Measurements from ENCODE around the gene PDE2A. TPM values are rescaled to one million over a fixed set of nuclear protein-coding genes. Genes with fewer than 3 reads are reported as not detected.

The PDE2A gene
- total and polyA plus RNA-seq, 10 of the 15 experiments (the other 5 are each of a cell fraction or from before 2014, with no cell fraction given): 0.06 to 0.15 (median 0.11) TPM; not detected in 6

DNA sequence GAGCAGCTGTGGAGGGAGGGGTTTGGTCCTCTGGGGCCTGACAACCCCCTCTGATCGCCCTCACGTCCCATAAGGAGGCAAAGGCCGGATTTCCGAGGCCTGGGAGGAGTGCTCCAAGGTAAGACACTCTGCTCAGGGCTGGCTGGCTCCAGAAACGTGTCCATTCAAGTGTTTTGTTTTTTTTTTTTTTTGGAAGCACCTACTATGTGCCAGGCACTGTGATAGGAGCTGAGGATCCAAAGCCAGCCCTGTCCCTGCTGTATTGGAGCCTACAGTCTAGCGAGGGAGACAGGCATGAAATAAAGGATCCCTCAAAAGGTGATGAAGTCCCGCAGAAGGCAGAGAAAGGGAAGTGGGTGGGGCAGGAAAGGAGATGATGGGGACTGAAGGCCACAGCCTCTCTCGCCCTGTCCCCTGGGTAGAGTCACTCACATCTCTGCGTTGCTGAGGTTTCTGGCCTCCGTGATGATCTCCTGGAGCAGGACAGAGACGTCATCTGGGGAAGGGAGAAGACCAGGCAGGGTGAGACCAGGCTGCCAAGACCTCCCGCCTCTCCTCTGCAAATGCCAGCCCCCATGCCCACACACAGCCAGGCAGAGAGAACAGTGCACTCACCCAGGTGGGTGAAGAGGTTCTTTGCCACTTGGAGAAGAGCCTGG lies 89.2 kb downstream of the PDE2A start:
- WGBS (ENCODE audit: insufficient coverage, insufficient replicate concordance, low lambda C conversion rate, missing lambda C conversion rate): under 1% methylated on average over 12 of the region's 12 CpGs

More for the DNA sequence above, 89.2 kb downstream of the PDE2A start:
- Histone ChIP-seq H3K4me3 (no peak overlapping the region), H3K27ac (ENCODE audit: control insufficient read depth, insufficient read depth) (no peak overlapping the region), H3K27me3 (replicated peaks in 1 of 2; ENCODE audit: control insufficient read depth in 2 of 2, insufficient read depth in 2 of 2, low read length in 1 of 2) (peaks cover 5 to 10% of the 10 kb centered on the region in 2 experiments), H3K36me3 (ENCODE audit: control insufficient read depth in 2 of 2, insufficient read depth in 2 of 2, low read length in 1 of 2) (no peaks in the 10 kb centered on the region), H2AFZ (ENCODE audit: control insufficient read depth, low read depth, low read length) (no peak overlapping the region), H3K4me2 (ENCODE audit: control insufficient read depth, insufficient read depth) (no peak overlapping the region), H3K9me3 (replicated peaks; ENCODE audit: control insufficient read depth, insufficient read depth, low read length) (no peaks in the 10 kb centered on the region), H3K9ac (ENCODE audit: control insufficient read depth, insufficient read depth, low read length) (no peak overlapping the region), H4K20me1 (ENCODE audit: control insufficient read depth, insufficient read depth) (peaks cover 6% of the 10 kb centered on the region; the same call in 1 of the 2 replicates), H3K79me2 (ENCODE audit: control insufficient read depth, insufficient read depth, low read length) (no peaks in the 10 kb centered on the region), H3K4me1 (ENCODE audit: control insufficient read depth, insufficient read depth, low read length) (no peaks in the 10 kb centered on the region)
- in situ Hi-C loops (cut with MboI) (loop anchor here (5.0 kb wide), 1 partner anchor 62 kb away; no protein-coding TSS in a partner anchor), intact Hi-C loops (cut with micrococcal nuclease; ENCODE audit: unreplicated experiment) (loop anchor here (1.0 to 10.0 kb wide), 3 partner anchors 58 to 230 kb away; partner anchors contain the start of gene ATG16L2)
- FAIRE-seq: no peak
- CTCF ChIA-PET: interaction anchor here (0.7 to 8.7 kb wide), 14 partner anchors 11 to 710 kb away, joined by 3 to 130 read pairs (median 7); no protein-coding TSS in a partner anchor
- RAD21 ChIA-PET (ENCODE audit: unreplicated experiment): interaction anchor here (0.6 to 4.7 kb wide), 5 partner anchors 53 to 125 kb away, joined by 3 to 32 read pairs (median 3); no protein-coding TSS in a partner anchor
- DNase-seq (ENCODE audit: low read depth, low spot score): no peak
- no peak for TF ChIP-seq JUNB (IDR thresholded peaks at IDR 0.05)
- TF ChIP-seq TCF3 (IDR thresholded peaks at IDR 0.05; ENCODE audit: borderline replicate concordance, insufficient read depth, low read depth, low read length): no peak
- TF ChIP-seq RCOR1 (conservative IDR thresholded peaks at IDR 0.05; ENCODE audit: low read depth, low read length): no peak
- TF ChIP-seq CBFB (IDR thresholded peaks at IDR 0.05; ENCODE audit: low read depth): no peak
- TF ChIP-seq ZNF622 (IDR thresholded peaks at IDR 0.05): no peak
- TF ChIP-seq, protein P1, sequence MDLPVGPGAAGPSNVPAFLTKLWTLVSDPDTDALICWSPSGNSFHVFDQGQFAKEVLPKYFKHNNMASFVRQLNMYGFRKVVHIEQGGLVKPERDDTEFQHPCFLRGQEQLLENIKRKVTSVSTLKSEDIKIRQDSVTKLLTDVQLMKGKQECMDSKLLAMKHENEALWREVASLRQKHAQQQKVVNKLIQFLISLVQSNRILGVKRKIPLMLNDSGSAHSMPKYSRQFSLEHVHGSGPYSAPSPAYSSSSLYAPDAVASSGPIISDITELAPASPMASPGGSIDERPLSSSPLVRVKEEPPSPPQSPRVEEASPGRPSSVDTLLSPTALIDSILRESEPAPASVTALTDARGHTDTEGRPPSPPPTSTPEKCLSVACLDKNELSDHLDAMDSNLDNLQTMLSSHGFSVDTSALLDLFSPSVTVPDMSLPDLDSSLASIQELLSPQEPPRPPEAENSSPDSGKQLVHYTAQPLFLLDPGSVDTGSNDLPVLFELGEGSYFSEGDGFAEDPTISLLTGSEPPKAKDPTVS (IDR thresholded peaks at IDR 0.05; ENCODE audit: low read depth, low read length): no peak
- TF ChIP-seq PML (IDR thresholded peaks at IDR 0.05; ENCODE audit: low read length): no peak
- TF ChIP-seq FOS (IDR thresholded peaks at IDR 0.05; ENCODE audit: borderline replicate concordance, extremely low read depth, insufficient read length): no peak
- TF ChIP-seq IKZF2 (IDR thresholded peaks at IDR 0.05): no peak
- no peak for TF ChIP-seq NR2F1 (conservative IDR thresholded peaks at IDR 0.05)
- TF ChIP-seq ZBED1 (IDR thresholded peaks at IDR 0.05; ENCODE audit: borderline replicate concordance): no peak
- TF ChIP-seq ETV6 (conservative IDR thresholded peaks at IDR 0.05 in 1 of 2, IDR thresholded peaks at IDR 0.05 in 1 of 2; ENCODE audit: borderline replicate concordance in 1 of 2, low read depth in 1 of 2): no peak
- no peak for TF ChIP-seq MLLT1 (IDR thresholded peaks at IDR 0.05)
- TF ChIP-seq MTA3 (IDR thresholded peaks at IDR 0.05; ENCODE audit: borderline replicate concordance, low read length): no peak
- TF ChIP-seq BHLHE40 (IDR thresholded peaks at IDR 0.05; ENCODE audit: borderline replicate concordance in 1 of 2, low read depth in 2 of 2, low read length in 1 of 2): no peak
- no peak for TF ChIP-seq ATF2 (IDR thresholded peaks at IDR 0.05; ENCODE audit: low read length)
- no peak for TF ChIP-seq RUNX3 (IDR thresholded peaks at IDR 0.05; ENCODE audit: low read length)
- SMC1A ChIA-PET (ENCODE audit: uncharacterized antibody, unreplicated experiment): interaction anchor here (2.4 to 3.0 kb wide), 3 partner anchors 61 to 113 kb away, joined by 5 to 9 read pairs (median 7); no protein-coding TSS in a partner anchor
- ATAC-seq: no peak
- POLR2A ChIA-PET: no interaction called here
- no TSS peak for BruUV-seq (replicated peaks)
